Upper lobe of left lung (tissue), 6 donors: ENCODE measurements around the gene HIVEP3. TPM values are rescaled to one million over a fixed set of nuclear protein-coding genes. Genes with fewer than 3 reads are reported as not detected.

Experiments
- ATAC-seq, 2 donors: fragments of 200-7000 bp; cut with Tn5 transposase; one replicate each; pipeline ENCODE4 v1.9.1; 2022; ENCODE audit warnings: mild to moderate bottlenecking in 2 of 2, moderate library complexity in 2 of 2; ENCODE audit not compliant: low FRiP score in 2 of 2
- DNase-seq, 2 donors: peaks; one replicate each; pipeline ENCODE4 v3.0.0-alpha.2; 2019 to 2020
- H3K27ac ChIP-seq, 4 donors: fragments of 200-600 bp; sonication (generic); one replicate each; pipeline ENCODE4 v1.5.1; 2016 to 2019
- H3K27me3 ChIP-seq, 4 donors: fragments of 200-600 bp; sonication (generic); one replicate each; pipeline ENCODE4 v1.5.1; 2017 to 2019
- H3K36me3 ChIP-seq, 4 donors: fragments of 200-600 bp; sonication (generic); one replicate each; pipeline ENCODE4 v1.5.1; 2016 to 2019
- H3K4me1 ChIP-seq, 4 donors: fragments of 200-600 bp; sonication (generic); one replicate each; pipeline ENCODE4 v1.5.1; 2018 to 2019
- H3K4me3 ChIP-seq, 4 donors: fragments of 200-600 bp; sonication (generic); one replicate each; pipeline ENCODE4 v1.5.1; 2017 to 2019; ENCODE audit warnings: mild to moderate bottlenecking in 2 of 4, moderate library complexity in 1 of 4
- H3K9me3 ChIP-seq, 4 donors: fragments of 200-600 bp; sonication (generic); one replicate each; pipeline ENCODE4 v1.5.1; 2018 to 2019
- CTCF ChIP-seq, 6 experiments: fragments of 450-650 bp in 4 of 6; fragments of 200-600 bp in 2 of 6; sonication (generic) in 2 of 6; IDR thresholded peaks; one replicate each; pipeline ENCODE4 v1.5.1; 2016 to 2019; ENCODE audit warnings: antibody characterized with exemption in 6 of 6
- EP300 ChIP-seq, 4 donors: sonication (generic); formaldehyde crosslinking; IDR thresholded peaks; one replicate each; pipeline ENCODE4 v1.5.1; 2017; ENCODE audit warnings: antibody characterized with exemption in 4 of 4, control low read depth in 2 of 4
- POLR2A ChIP-seq, 4 donors: fragments of 450-650 bp; IDR thresholded peaks; one replicate each; pipeline ENCODE4 v1.5.1; 2016 to 2017; ENCODE audit warnings: antibody characterized with exemption in 4 of 4, mild to moderate bottlenecking in 2 of 4
- POLR2AphosphoS5 ChIP-seq, 2 donors: sonication (generic); formaldehyde crosslinking; IDR thresholded peaks; one replicate each; pipeline ENCODE4 v1.5.1; 2017; ENCODE audit warnings: antibody characterized with exemption in 2 of 2
- WGBS, 2 donors: methylation state at CpG; one replicate each; pipeline ENCODE4 v1.1.5; 2017 to 2018; 5-methylcytosine and 5-hydroxymethylcytosine counted together
- total RNA-seq, 6 donors: library from RNA; depleted of rRNA in 4 of 6; stranded (reverse); fragments of >200 nt in 4 of 6; gene quantifications; one replicate each; pipeline versions ENCODE4 v1.1.0 to v1.2.1, GENCODE V29; 2016 to 2021
- donor health status: DM: no; HTN: no; CAD: no; lungs with moderate emphysema.
- donor health status: DM: no; HTN: yes; CAD: no; lungs with severe emphysema.

The HIVEP3 gene
- total RNA-seq, 6 donors from 2014 or later = 9.7 to 23.0 (median 11.6) TPM

- DNase-seq = no peak
- Histone ChIP-seq H3K9me3 (no peaks in the 10 kb centered on the region), H3K27ac (no peak overlapping the region), H3K36me3 (peaks cover 0 to 11% (median 3%) of the 10 kb centered on the region in 4 donors), H3K4me1 (no peaks in the 10 kb centered on the region), H3K27me3 (no peaks in the 10 kb centered on the region), H3K4me3 (no peak overlapping the region)
- WGBS, 2 donors = 88 to 92% methylated on average over 7 of the region's 7 CpGs
- ATAC-seq = no peak
- TF ChIP-seq POLR2A (IDR thresholded peaks at IDR 0.05) = no peak
- TF ChIP-seq POLR2AphosphoS5 (IDR thresholded peaks at IDR 0.05) = no peak
- no peak for TF ChIP-seq EP300 (IDR thresholded peaks at IDR 0.05)
- TF ChIP-seq CTCF (IDR thresholded peaks at IDR 0.05) = no peak
These were observed 389.8 kb downstream of the HIVEP3 start for GRCh38 chr1:41528726-41529605.

GRCh38 chr1:41528106-41528505, 390.6 kb downstream of the HIVEP3 start:
- WGBS, 2 donors = 91 to 94% methylated on average over 3 of the region's 3 CpGs
- DNase-seq (no peak), ATAC-seq (no peak)
- Histone ChIP-seq H3K4me3 (no peak overlapping the region), H3K9me3 (no peaks in the 10 kb centered on the region), H3K4me1 (no peaks in the 10 kb centered on the region), H3K27ac (no peak overlapping the region), H3K27me3 (no peaks in the 10 kb centered on the region), H3K36me3 (peaks cover 0 to 11% (median 3%) of the 10 kb centered on the region in 4 donors)
- TF ChIP-seq POLR2AphosphoS5 (IDR thresholded peaks at IDR 0.05) (no peak), POLR2A (IDR thresholded peaks at IDR 0.05) (no peak), EP300 (IDR thresholded peaks at IDR 0.05) (no peak), CTCF (IDR thresholded peaks at IDR 0.05) (no peak)

GRCh38 chr1:41526956-41527561, 391.7 kb downstream of the HIVEP3 start:
- no peaks in the 10 kb centered on the region for H3K9me3 ChIP-seq
- no peaks in the 10 kb centered on the region for H3K4me1 ChIP-seq
- no peak overlapping the region for H3K4me3 ChIP-seq
- H3K36me3 ChIP-seq = peaks cover 0 to 11% (median 3%) of the 10 kb centered on the region in 4 donors
- ATAC-seq (no peak), DNase-seq (no peak)
- H3K27ac ChIP-seq = no peak overlapping the region
- 91 to 97% methylated on average over 4 of the region's 4 CpGs for WGBS, 2 donors
- TF ChIP-seq CTCF (IDR thresholded peaks at IDR 0.05) (no peak), EP300 (IDR thresholded peaks at IDR 0.05) (no peak), POLR2AphosphoS5 (IDR thresholded peaks at IDR 0.05) (no peak), POLR2A (IDR thresholded peaks at IDR 0.05) (no peak)
- H3K27me3 ChIP-seq = no peaks in the 10 kb centered on the region

GRCh38 chr1:41525891-41526587, 392.7 kb downstream of the HIVEP3 start:
- 83 to 94% methylated on average over 17 to 18 of the region's 18 CpGs for WGBS, 2 donors
- DNase-seq (no peak), ATAC-seq (no peak)
- Histone ChIP-seq H3K27me3 (no peaks in the 10 kb centered on the region), H3K9me3 (no peaks in the 10 kb centered on the region), H3K4me1 (no peaks in the 10 kb centered on the region), H3K4me3 (no peak overlapping the region), H3K27ac (no peak overlapping the region), H3K36me3 (peaks cover 0 to 12% (median 3%) of the 10 kb centered on the region in 4 donors)
- TF ChIP-seq EP300 (IDR thresholded peaks at IDR 0.05) (no peak), POLR2A (IDR thresholded peaks at IDR 0.05) (no peak), CTCF (IDR thresholded peaks at IDR 0.05) (no peak), POLR2AphosphoS5 (IDR thresholded peaks at IDR 0.05) (no peak)
